RWPE2 (cell line): ENCODE measurements around the gene PICK1.

Source experiments
- ATAC-seq: fragments of 200-7000 bp; cut with Tn5 transposase; 3 replicates; pipeline ENCODE4 v1.9.1; 2021; ENCODE audit warnings: low read depth
- DNase-seq: peaks from one replicate; pipeline ENCODE4 v3.0.0-alpha.2; 2020; ENCODE audit warnings: low spot score
- H3K27ac ChIP-seq: fragments of 450-650 bp; 2 replicates; pipeline ENCODE4 v1.5.1; 2017; ENCODE audit warnings: mild to moderate bottlenecking; ENCODE audit not compliant: poor library complexity, severe bottlenecking
- H3K27me3 ChIP-seq: fragments of 250-450 bp; sonication (Bioruptor Pico); 2 replicates; pipeline ENCODE4 v1.5.1; 2021; ENCODE audit warnings: mild to moderate bottlenecking, moderate library complexity; ENCODE audit not compliant: insufficient read depth, poor library complexity, severe bottlenecking
- H3K36me3 ChIP-seq: fragments of 250-450 bp; sonication (Bioruptor Pico); 2 replicates; pipeline ENCODE4 v1.5.1; 2020; ENCODE audit warnings: low read depth, mild to moderate bottlenecking, moderate library complexity
- H3K4me1 ChIP-seq: fragments of 250-450 bp; sonication (Bioruptor Pico); 2 replicates; pipeline ENCODE4 v1.5.1; 2021; ENCODE audit warnings: mild to moderate bottlenecking, moderate library complexity; ENCODE audit not compliant: insufficient read depth, poor library complexity, severe bottlenecking
- H3K4me3 ChIP-seq: fragments of 250-450 bp; sonication (Bioruptor Pico); 2 replicates; pipeline ENCODE4 v1.5.1; 2021; ENCODE audit warnings: mild to moderate bottlenecking, moderate library complexity; ENCODE audit not compliant: severe bottlenecking
- H3K9me3 ChIP-seq: fragments of 250-450 bp; sonication (Bioruptor Pico); 2 replicates; pipeline ENCODE4 v1.5.1; 2021; ENCODE audit warnings: mild to moderate bottlenecking, moderate library complexity; ENCODE audit not compliant: severe bottlenecking
- TF ChIP-seq, protein P1 (sequence below): fragments of 450-650 bp; IDR thresholded peaks from one replicate; pipeline ENCODE4 v1.5.1; 2017; ENCODE audit warnings: mild to moderate bottlenecking, moderate library complexity; ENCODE audit not compliant: poor library complexity, severe bottlenecking

PICK1 gene

DNA sequence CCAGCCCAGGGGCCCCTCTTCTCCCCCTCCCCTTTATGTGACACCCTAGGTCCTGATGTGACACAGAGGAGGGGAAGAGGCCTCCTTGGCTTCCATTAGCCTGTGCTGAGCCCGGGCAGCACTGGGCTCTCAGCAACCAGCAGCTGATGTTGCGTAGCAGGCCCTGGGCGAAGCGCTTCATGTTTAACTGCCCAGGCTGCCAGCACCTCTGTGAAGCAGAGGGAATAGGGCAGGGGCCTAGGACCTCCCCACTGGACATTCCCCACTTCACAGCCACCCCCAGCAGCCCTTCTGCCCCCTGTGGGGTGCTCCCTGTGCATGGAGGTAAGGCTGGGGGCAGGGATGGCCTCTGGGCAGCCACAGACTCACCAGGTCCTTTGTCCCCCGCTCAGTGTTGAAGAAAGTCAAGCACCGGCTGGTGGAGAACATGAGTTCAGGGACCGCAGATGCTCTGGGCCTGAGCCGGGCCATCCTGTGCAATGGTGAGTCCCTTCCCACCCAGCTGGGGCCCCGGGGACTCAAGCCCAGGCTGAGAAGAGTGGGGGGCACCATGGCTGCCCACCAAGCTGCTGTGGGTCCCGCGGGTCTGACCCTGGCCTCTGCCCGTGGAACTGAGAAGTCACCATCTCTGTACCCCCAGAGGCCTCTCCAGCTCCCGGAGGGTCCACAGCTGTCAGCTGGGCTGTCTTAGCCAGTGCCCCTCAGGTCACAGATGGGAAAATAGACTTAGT lies 11.6 kb downstream of the PICK1 start:
- Histone ChIP-seq H3K27ac (no peak overlapping the region), H3K4me3 (no peak overlapping the region), H3K27me3 (no peaks in the 10 kb centered on the region), H3K4me1 (no peaks in the 10 kb centered on the region), H3K9me3 (no peaks in the 10 kb centered on the region), H3K36me3 (peaks cover 46% of the 10 kb centered on the region)
- DNase-seq (peak; percentile 50), ATAC-seq (no peak)
- TF ChIP-seq, protein P1, sequence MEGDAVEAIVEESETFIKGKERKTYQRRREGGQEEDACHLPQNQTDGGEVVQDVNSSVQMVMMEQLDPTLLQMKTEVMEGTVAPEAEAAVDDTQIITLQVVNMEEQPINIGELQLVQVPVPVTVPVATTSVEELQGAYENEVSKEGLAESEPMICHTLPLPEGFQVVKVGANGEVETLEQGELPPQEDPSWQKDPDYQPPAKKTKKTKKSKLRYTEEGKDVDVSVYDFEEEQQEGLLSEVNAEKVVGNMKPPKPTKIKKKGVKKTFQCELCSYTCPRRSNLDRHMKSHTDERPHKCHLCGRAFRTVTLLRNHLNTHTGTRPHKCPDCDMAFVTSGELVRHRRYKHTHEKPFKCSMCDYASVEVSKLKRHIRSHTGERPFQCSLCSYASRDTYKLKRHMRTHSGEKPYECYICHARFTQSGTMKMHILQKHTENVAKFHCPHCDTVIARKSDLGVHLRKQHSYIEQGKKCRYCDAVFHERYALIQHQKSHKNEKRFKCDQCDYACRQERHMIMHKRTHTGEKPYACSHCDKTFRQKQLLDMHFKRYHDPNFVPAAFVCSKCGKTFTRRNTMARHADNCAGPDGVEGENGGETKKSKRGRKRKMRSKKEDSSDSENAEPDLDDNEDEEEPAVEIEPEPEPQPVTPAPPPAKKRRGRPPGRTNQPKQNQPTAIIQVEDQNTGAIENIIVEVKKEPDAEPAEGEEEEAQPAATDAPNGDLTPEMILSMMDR = no peak

DNA sequence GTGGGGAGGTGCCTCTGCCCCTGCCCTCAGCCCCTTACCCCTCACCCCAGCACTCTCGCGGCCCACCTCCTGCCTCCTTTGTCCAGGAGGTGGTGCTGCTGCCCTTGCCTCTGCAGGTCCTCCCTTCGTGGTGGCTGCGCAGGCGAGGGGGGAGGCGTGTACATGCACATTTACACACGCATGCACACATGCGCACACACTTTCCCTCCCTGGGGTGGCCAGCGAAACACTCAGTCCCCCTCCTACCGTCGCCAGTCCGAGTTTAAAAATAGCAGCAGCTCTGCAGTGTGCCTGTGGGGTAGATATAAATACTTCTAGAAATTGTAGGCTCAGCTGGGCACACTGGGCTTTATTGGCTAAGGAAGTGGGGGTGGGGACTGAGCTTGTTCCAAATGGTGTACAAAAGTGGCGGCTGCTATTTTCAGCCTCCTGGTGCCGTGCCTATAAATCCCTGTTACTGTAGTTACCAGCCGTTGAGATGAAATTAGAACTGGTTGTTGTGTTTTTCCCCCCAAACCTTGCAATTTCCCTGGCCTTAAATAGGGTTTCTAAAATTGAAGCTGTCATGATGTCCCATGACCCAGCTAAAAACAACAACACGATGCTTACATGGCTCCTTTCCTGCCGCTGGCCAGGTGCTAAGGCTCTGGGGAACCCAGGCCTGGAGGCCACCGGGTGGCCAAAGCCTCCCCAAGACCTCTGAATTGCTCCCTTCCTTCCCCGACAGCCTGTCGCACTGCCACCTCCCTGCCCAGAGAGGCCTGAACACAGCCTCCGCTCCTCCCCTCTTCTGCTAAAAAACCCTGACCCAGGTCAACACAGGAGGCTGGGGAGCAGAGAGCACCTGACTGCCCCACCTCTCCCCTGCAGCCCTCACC lies 12.4 kb downstream of the PICK1 start:
- DNase-seq (no peak), ATAC-seq (no peak)
- no peaks in the 10 kb centered on the region for H3K9me3 ChIP-seq
- H3K4me1 ChIP-seq = no peaks in the 10 kb centered on the region
- peaks cover 38% of the 10 kb centered on the region for H3K36me3 ChIP-seq
- H3K27me3 ChIP-seq = no peaks in the 10 kb centered on the region
- no peak overlapping the region for H3K27ac ChIP-seq
- H3K4me3 ChIP-seq = no peak overlapping the region
- TF ChIP-seq, protein P1 = peak; percentile 27

DNA sequence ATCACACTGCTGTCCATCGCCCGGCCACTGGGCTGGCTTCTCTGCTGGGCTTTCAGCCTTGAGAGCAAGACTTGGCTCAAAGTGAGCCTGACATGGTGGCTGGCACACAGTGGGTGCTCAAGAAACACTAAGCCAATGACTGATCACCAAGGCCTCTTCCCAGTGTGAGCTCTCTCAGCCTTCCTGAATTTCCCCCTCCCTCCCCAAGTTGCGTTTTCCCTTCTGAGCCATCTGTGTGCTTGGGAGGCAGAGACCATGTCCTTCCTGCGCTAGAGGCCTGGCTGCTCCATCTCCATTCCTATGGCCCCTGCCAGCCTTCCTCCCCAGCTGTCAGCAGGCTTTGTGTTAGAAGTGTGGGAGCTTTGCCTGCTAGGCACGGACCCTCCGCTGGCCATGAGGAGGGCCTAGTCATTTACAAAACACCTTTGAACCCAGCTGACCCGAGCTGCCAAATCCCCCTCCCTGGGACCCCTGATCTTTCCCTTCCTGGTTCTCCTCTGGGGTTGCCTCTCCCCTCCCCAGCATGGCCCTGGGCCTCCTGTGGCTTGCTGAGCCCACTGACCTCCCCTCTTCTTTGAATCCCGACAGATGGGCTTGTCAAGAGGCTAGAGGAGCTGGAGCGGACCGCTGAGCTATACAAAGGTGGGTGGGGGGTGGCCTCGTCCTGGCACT lies 13.2 kb downstream of the PICK1 start:
- Histone ChIP-seq H3K9me3 (no peaks in the 10 kb centered on the region), H3K36me3 (peaks cover 34% of the 10 kb centered on the region), H3K27me3 (no peaks in the 10 kb centered on the region), H3K4me1 (no peaks in the 10 kb centered on the region), H3K27ac (no peak overlapping the region), H3K4me3 (no peak overlapping the region)
- TF ChIP-seq, protein P1 = no peak
- DNase-seq (no peak), ATAC-seq (no peak)

DNA sequence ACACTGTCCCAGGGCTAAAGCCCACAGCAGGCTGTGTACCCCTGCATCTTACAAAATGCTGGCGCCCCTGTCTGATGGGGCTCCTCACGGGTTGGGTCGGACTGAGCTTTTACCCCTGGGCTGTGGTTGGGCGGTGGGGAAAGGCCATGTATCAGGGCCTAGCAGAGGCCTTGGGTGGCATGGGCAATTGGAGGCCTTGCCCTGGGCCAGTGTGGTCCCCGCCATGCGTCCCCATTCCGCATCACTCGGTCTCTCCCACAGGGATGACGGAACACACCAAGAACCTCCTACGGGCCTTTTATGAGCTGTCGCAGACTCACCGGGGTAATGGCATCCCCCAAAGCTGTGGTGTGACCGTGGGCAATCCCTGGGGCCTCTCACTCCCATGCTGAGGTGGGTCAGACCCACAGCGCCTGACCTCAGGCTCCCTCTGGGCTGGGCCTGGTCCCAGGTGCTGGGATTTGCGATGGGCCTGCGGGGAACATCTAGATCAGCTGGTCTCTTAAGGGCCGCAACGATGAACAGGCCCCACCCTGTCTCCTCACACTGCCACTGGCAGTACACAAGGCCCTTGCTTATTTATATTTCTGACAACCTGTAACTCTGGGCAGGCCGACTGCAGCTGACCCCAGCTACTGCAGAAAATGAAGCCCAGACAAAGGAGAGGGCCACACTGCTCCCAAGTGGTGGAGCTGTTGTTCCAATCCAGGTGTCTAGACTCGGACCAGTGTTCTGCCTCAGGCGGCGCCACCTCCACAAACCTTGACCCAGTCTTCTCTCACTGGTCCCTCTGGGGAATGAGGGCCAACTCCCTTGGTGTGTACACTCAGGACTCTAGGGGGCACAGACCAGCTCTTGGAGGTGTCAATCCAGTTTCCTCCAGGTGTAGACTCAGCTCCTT lies 14.5 kb downstream of the PICK1 start:
- H3K4me1 ChIP-seq = no peaks in the 10 kb centered on the region
- no peaks in the 10 kb centered on the region for H3K9me3 ChIP-seq
- ATAC-seq = no peak
- no peak overlapping the region for H3K4me3 ChIP-seq
- H3K36me3 ChIP-seq = peaks cover 27% of the 10 kb centered on the region
- TF ChIP-seq, protein P1 = no peak
- H3K27ac ChIP-seq = no peak overlapping the region
- DNase-seq = no peak
- no peaks in the 10 kb centered on the region for H3K27me3 ChIP-seq
